K562 (cell line): ENCODE measurements around the gene IGF2BP3. TPM values are rescaled to one million over a fixed set of nuclear protein-coding genes. Genes with fewer than 3 reads are reported as not detected.

Source experiments
- IFI16 ChIP-seq: fragments of 250-450 bp; sonication (Bioruptor Pico); IDR thresholded peaks from 2 replicates; pipeline ENCODE4 v2.1.2; 2022; ENCODE audit warnings: mild to moderate bottlenecking, inconsistent platforms
- KLF10 ChIP-seq: fragments of 250-450 bp; sonication (Bioruptor Pico); IDR thresholded peaks from 2 replicates; pipeline ENCODE4 v1.6.1; 2021; ENCODE audit warnings: matching md5 sums
- MAZ ChIP-seq, 2 experiments: fragments of 450-650 bp in 1 of 2; sonication (generic) in 1 of 2; formaldehyde crosslinking; IDR thresholded peaks in 1 of 2; conservative IDR thresholded peaks in 1 of 2; 2 replicates each; pipeline versions ENCODE4 v1.4.0 to v1.5.0; 2020; ENCODE audit warnings: mild to moderate bottlenecking in 1 of 2, missing genetic modification reagents in 1 of 2
- RAD21 ChIP-seq, 2 experiments: fragments of 250-450 bp in 1 of 2; fragments of 450-650 bp in 1 of 2; sonication (Bioruptor Pico) in 1 of 2; formaldehyde crosslinking in 1 of 2; IDR thresholded peaks in 1 of 2; conservative IDR thresholded peaks in 1 of 2; 2 replicates each; pipeline versions ENCODE4 v1.4.0 to v1.8.0; 2020 to 2022; ENCODE audit warnings: mild to moderate bottlenecking in 2 of 2, moderate library complexity in 1 of 2
- RBM15 ChIP-seq: fragments of 200-400 bp; formaldehyde crosslinking; IDR thresholded peaks from 2 replicates; pipeline ENCODE4 v1.6.1; 2018; ENCODE audit warnings: mild to moderate bottlenecking, low read length, moderate library complexity; ENCODE audit not compliant: insufficient read depth
- STAT5A ChIP-seq: IDR thresholded peaks from 2 replicates; pipeline ENCODE4 v1.6.1; 2012; ENCODE audit warnings: low read length, inconsistent platforms, borderline replicate concordance
- TBP ChIP-seq: optimal IDR thresholded peaks from 2 replicates; pipeline ENCODE3; 2011; ENCODE audit warnings: low read depth, low read length, improper control_type of control experiment
- ZBED1 ChIP-seq: IDR thresholded peaks from 2 replicates; pipeline ENCODE4 v1.6.1; 2014
- ZNF436 ChIP-seq: fragments of 250-450, 450-650 bp; sonication (Bioruptor Pico); formaldehyde crosslinking; IDR thresholded peaks from 2 replicates; pipeline ENCODE4 v1.7.0; 2020; ENCODE audit warnings: mild to moderate bottlenecking
- ZNF695 ChIP-seq: fragments of 450-650 bp; formaldehyde crosslinking; IDR thresholded peaks from 2 replicates; pipeline ENCODE4 v1.4.0; 2020; ENCODE audit warnings: mild to moderate bottlenecking, moderate library complexity
- ZNF785 ChIP-seq: fragments of 250-450 bp; sonication (Bioruptor Pico); IDR thresholded peaks from 2 replicates; pipeline ENCODE4 v1.4.0; 2020; ENCODE audit warnings: mild to moderate bottlenecking
- polyA plus RNA-seq, 8 experiments: library from polyadenylated mRNA; depleted of rRNA in 4 of 8; stranded (reverse) in 5 of 8; unstranded in 3 of 8; fragments of >200 nt; fragmentation: Nextera tagmentation in 2 of 8; fragmentation: Illumina TruSeq in 1 of 8; extraction: Ambion mirVana in 2 of 8; extraction: Trizol in 1 of 8; gene quantifications; 2 replicates each; pipeline versions ENCODE4 v1.2.1 to v1.2.3, GENCODE V29; 2011 to 2014; ENCODE audit warnings: inconsistent platforms in 1 of 8, missing spikeins in 1 of 8
- total RNA-seq, 7 experiments: library from RNA; depleted of rRNA in 6 of 7; stranded (reverse); fragments of >200 nt in 6 of 7; fragmentation: Illumina TruSeq in 2 of 7; extraction: Trizol in 2 of 7; gene quantifications; 2 replicates each; pipeline versions ENCODE4 v1.2.1 to v1.2.3, GENCODE V29; 2011 to 2021; ENCODE audit warnings: low replicate concordance in 1 of 7
- TF ChIP-seq, protein P1 (sequence below), 2 experiments: IDR thresholded peaks in 1 of 2; conservative IDR thresholded peaks in 1 of 2; 2 replicates each; pipeline ENCODE4 v1.6.1; 2016; ENCODE audit warnings: low read depth in 2 of 2, mild to moderate bottlenecking in 1 of 2, missing compliant biosample characterization in 1 of 2, missing genetic modification characterization in 1 of 2, moderate library complexity in 1 of 2
- TF ChIP-seq, protein P2 (sequence below): fragments of 450-650 bp; IDR thresholded peaks from 2 replicates; pipeline ENCODE4 v1.6.1; 2017; ENCODE audit warnings: antibody characterized with exemption, mild to moderate bottlenecking
- TF ChIP-seq, protein P3 (sequence below): fragments of 450-650 bp; IDR thresholded peaks from 2 replicates; pipeline ENCODE4 v1.6.1; 2018; ENCODE audit not compliant: partially characterized antibody
- TF ChIP-seq, protein P4 (sequence below): fragments of 450-650 bp; IDR thresholded peaks from 2 replicates; pipeline ENCODE4 v1.6.1; 2016; ENCODE audit warnings: antibody characterized with exemption

IGF2BP3 gene
- total and polyA plus RNA-seq, 9 of the 15 experiments (the other 6 are each of a cell fraction or from before 2014, with no cell fraction given): 8.4 to 88.1 (median 61.2) TPM

DNA sequence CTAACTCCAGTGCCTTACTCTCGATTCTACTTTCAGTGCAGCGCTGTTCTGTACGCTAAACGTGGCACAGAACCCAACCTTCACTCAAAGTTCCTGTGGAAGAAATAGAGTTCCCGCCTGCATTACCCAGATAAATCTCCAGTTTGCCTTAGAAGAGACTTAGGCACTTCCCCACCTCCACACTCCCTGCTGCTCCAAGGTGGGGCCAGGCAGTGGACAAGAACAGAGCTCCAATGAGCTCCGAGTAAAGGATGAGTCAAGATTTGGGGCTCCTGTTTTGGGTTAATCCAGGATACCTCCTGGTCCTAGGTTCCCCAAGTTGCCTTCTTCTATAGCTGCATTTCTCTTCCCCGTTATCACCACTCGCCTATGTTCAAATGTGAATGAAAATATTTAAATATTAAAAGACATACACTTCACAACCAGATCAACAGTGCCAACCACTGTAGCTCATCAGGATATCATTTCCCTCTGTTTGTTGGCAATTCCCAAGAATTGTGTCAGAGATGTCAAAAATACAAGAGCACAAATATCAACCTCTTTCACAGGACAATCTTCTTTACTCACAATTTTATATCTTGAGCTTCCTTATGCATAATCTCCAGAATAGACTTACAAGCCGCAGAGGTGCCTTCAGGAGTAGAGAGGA is 123.1 kb downstream of the IGF2BP3 start (continued):
- TF ChIP-seq, protein P1, sequence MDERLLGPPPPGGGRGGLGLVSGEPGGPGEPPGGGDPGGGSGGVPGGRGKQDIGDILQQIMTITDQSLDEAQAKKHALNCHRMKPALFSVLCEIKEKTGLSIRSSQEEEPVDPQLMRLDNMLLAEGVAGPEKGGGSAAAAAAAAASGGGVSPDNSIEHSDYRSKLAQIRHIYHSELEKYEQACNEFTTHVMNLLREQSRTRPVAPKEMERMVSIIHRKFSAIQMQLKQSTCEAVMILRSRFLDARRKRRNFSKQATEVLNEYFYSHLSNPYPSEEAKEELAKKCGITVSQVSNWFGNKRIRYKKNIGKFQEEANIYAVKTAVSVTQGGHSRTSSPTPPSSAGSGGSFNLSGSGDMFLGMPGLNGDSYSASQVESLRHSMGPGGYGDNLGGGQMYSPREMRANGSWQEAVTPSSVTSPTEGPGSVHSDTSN (CRISPR knock-in tag; IDR thresholded peaks at IDR 0.05; ENCODE audit: low read depth): no peak
- TF ChIP-seq, protein P1 (tag; conservative IDR thresholded peaks at IDR 0.05; ENCODE audit: low read depth): 0 out of 2 replicates have a peak, but pooled peaks have one; percentile 13
- TF ChIP-seq TBP (no peak), ZNF436 (CRISPR knock-in tag) (no peak), KLF10 (CRISPR knock-in tag) (no peak), STAT5A (no peak), ZNF695 (CRISPR knock-in tag) (no peak), ZNF785 (no peak), ZBED1 (no peak), RBM15 (no peak), MAZ (CRISPR knock-in tag; conservative IDR thresholded peaks at IDR 0.05 in 1 of 2, IDR thresholded peaks at IDR 0.05 in 1 of 2) (no peak), RAD21 (CRISPR knock-in tag; conservative IDR thresholded peaks at IDR 0.05 in 1 of 2, IDR thresholded peaks at IDR 0.05 in 1 of 2) (no peak), IFI16 (CRISPR knock-in tag) (no peak)
- TF ChIP-seq, protein P2, sequence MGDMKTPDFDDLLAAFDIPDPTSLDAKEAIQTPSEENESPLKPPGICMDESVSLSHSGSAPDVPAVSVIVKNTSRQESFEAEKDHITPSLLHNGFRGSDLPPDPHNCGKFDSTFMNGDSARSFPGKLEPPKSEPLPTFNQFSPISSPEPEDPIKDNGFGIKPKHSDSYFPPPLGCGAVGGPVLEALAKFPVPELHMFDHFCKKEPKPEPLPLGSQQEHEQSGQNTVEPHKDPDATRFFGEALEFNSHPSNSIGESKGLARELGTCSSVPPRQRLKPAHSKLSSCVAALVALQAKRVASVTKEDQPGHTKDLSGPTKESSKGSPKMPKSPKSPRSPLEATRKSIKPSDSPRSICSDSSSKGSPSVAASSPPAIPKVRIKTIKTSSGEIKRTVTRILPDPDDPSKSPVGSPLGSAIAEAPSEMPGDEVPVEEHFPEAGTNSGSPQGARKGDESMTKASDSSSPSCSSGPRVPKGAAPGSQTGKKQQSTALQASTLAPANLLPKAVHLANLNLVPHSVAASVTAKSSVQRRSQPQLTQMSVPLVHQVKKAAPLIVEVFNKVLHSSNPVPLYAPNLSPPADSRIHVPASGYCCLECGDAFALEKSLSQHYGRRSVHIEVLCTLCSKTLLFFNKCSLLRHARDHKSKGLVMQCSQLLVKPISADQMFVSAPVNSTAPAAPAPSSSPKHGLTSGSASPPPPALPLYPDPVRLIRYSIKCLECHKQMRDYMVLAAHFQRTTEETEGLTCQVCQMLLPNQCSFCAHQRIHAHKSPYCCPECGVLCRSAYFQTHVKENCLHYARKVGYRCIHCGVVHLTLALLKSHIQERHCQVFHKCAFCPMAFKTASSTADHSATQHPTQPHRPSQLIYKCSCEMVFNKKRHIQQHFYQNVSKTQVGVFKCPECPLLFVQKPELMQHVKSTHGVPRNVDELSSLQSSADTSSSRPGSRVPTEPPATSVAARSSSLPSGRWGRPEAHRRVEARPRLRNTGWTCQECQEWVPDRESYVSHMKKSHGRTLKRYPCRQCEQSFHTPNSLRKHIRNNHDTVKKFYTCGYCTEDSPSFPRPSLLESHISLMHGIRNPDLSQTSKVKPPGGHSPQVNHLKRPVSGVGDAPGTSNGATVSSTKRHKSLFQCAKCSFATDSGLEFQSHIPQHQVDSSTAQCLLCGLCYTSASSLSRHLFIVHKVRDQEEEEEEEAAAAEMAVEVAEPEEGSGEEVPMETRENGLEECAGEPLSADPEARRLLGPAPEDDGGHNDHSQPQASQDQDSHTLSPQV: peak; percentile 15; the same call in 1 of the 2 replicates
- TF ChIP-seq, protein P3, sequence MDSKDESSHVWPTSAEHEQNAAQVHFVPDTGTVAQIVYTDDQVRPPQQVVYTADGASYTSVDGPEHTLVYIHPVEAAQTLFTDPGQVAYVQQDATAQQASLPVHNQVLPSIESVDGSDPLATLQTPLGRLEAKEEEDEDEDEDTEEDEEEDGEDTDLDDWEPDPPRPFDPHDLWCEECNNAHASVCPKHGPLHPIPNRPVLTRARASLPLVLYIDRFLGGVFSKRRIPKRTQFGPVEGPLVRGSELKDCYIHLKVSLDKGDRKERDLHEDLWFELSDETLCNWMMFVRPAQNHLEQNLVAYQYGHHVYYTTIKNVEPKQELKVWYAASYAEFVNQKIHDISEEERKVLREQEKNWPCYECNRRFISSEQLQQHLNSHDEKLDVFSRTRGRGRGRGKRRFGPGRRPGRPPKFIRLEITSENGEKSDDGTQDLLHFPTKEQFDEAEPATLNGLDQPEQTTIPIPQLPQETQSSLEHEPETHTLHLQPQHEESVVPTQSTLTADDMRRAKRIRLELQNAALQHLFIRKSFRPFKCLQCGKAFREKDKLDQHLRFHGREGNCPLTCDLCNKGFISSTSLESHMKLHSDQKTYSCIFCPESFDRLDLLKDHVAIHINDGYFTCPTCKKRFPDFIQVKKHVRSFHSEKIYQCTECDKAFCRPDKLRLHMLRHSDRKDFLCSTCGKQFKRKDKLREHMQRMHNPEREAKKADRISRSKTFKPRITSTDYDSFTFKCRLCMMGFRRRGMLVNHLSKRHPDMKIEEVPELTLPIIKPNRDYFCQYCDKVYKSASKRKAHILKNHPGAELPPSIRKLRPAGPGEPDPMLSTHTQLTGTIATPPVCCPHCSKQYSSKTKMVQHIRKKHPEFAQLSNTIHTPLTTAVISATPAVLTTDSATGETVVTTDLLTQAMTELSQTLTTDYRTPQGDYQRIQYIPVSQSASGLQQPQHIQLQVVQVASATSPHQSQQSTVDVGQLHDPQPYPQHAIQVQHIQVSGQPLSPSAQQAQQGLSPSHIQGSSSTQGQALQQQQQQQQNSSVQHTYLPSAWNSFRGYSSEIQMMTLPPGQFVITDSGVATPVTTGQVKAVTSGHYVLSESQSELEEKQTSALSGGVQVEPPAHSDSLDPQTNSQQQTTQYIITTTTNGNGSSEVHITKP: no peak
- TF ChIP-seq, protein P4, sequence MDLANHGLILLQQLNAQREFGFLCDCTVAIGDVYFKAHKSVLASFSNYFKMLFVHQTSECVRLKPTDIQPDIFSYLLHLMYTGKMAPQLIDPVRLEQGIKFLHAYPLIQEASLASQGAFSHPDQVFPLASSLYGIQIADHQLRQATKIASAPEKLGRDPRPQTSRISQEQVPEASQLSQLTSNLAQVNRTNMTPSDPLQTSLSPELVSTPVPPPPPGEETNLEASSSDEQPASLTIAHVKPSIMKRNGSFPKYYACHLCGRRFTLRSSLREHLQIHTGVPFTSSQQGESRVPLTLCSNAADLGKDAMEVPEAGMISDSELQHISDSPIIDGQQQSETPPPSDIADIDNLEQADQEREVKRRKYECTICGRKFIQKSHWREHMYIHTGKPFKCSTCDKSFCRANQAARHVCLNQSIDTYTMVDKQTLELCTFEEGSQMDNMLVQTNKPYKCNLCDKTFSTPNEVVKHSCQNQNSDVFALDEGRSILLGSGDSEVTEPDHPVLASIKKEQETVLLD: no peak
